Neuron (in vitro differentiated cells): ENCODE measurements around the gene AFF1.

Experiments
- H2AFZ ChIP-seq: one replicate; pipeline ENCODE4 v1.6.1; 2013; ENCODE audit warnings: low read depth, mild to moderate bottlenecking, inconsistent platforms, low read length, moderate library complexity
- H3K27me3 ChIP-seq: one replicate; pipeline ENCODE4 v1.6.1; 2013; ENCODE audit warnings: low read length; ENCODE audit not compliant: insufficient read depth
- H3K36me3 ChIP-seq: one replicate; pipeline ENCODE4 v1.6.1; 2013; ENCODE audit warnings: low read length; ENCODE audit not compliant: insufficient read depth
- H3K4me1 ChIP-seq: one replicate; pipeline ENCODE4 v1.6.1; 2013; ENCODE audit warnings: low read length; ENCODE audit not compliant: insufficient read depth
- H3K4me3 ChIP-seq: 2 replicates; pipeline ENCODE4 v1.5.1; 2013; ENCODE audit warnings: mild to moderate bottlenecking, low read length, moderate library complexity
- H3K9me3 ChIP-seq: one replicate; pipeline ENCODE4 v1.6.1; 2013; ENCODE audit warnings: low read length

AFF1 gene

DNA sequence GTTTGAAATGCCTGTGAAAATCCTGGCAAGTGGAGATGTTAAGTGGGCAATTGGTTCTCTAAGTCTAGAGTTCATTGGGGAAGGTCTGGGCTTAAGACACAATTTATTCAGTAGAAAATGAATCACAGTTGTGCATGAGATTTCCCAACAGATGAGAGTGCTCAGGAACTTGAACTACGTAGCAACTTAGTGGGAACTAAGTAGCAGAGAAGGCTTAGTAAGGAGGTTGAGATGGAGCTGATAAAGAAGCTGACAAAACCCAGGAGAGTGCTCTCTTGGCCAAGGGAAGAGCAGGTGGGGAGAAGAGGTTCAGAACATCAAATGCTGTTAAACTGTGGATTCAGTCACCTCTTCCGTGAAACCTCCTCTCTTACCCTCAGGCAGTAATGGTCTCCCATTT is 33.0 kb downstream of the AFF1 start:
- Histone ChIP-seq H3K36me3 (no peaks in the 10 kb centered on the region), H2AFZ (no peak overlapping the region), H3K9me3 (no peaks in the 10 kb centered on the region), H3K4me1 (peaks cover 10% of the 10 kb centered on the region), H3K27me3 (no peaks in the 10 kb centered on the region), H3K4me3 (no peak overlapping the region)

DNA sequence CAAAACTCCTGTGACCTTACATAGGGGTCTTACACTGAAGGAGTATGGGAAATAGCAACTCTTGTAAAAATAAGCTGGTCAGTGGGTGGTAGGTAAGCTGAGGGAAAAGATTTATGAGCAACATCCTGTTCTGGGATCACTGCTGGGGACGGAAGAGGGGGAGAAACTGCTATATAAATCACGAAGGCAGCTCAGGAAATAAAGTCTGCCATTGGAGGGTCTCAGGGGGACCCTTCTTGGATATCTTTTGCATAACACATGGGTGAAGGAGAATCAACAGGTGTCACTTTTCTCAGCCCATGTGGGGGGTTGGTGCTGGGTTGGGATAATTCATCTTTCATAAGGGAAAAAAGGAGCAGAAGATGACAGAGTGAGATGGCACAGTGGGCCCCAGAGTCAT is 33.7 kb downstream of the AFF1 start:
- H3K9me3 ChIP-seq: no peaks in the 10 kb centered on the region
- H3K27me3 ChIP-seq: no peaks in the 10 kb centered on the region
- H2AFZ ChIP-seq: no peak overlapping the region
- H3K4me3 ChIP-seq: no peak overlapping the region
- no peaks in the 10 kb centered on the region for H3K36me3 ChIP-seq
- H3K4me1 ChIP-seq: peaks cover 10% of the 10 kb centered on the region

DNA sequence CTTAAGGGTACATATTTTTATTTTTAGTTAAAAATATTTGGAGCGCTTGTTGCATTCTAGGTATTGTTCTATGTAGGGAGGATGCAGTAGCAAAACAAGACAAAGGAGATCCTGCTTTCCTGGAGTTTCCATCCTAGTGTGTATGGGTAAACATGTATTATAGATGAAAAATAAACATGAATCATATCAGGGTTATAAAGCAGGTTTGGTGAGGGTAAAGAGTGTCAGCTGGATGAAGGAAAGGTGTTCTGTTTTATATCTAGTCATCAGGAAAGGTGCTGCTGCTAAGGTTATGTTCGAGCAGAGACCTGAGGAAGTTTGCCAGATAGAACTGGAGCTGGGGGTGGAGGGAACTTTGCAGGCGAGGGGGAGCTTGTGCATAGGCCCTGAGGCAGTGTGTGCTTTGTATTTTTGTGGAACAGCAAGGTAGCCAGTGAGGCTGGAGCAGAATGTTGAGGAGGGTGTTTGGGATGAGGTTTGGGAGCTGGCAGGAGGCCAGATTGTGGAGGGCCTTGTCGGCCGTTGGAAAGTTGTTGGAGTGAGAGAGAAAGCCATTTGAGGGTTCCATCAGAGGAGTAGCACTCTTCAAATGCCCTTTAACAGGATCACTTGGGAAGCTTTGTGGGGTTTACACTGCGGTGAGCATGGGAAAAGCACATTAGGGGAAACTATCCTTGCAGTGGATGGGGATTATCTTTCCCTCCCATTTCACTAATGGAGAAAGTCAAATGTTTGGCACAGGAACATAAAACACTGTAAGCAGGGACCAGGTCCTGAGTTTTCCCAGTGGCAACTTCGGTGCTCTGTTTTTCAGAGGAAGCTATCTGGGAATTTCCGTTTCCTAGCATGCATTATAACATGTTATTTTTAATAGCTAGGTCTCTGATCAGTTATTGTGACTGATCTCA is 35.9 kb downstream of the AFF1 start:
- H3K4me1 ChIP-seq: peaks cover 8% of the 10 kb centered on the region
- no peak overlapping the region for H3K4me3 ChIP-seq
- H3K9me3 ChIP-seq: no peaks in the 10 kb centered on the region
- no peak overlapping the region for H2AFZ ChIP-seq
- no peaks in the 10 kb centered on the region for H3K36me3 ChIP-seq
- no peaks in the 10 kb centered on the region for H3K27me3 ChIP-seq

DNA sequence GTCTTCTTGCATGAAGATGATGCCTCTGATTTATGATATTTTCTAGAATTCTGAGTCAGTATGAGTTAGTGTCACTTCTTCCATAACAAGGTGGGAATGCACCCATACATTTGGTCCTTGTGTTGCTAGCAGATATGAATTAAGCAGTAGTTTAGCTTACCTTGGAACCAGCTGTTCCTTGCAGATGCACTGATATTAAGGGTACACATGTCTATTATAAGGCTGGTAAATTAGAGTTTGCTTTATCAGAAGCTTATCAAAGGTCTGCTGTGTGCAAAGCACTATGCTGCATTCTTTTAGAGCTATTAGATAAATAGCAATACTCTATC is 36.5 kb downstream of the AFF1 start:
- no peaks in the 10 kb centered on the region for H3K27me3 ChIP-seq
- H3K9me3 ChIP-seq: no peaks in the 10 kb centered on the region
- no peak overlapping the region for H2AFZ ChIP-seq
- peaks cover 3% of the 10 kb centered on the region for H3K4me1 ChIP-seq
- no peak overlapping the region for H3K4me3 ChIP-seq
- no peaks in the 10 kb centered on the region for H3K36me3 ChIP-seq

DNA sequence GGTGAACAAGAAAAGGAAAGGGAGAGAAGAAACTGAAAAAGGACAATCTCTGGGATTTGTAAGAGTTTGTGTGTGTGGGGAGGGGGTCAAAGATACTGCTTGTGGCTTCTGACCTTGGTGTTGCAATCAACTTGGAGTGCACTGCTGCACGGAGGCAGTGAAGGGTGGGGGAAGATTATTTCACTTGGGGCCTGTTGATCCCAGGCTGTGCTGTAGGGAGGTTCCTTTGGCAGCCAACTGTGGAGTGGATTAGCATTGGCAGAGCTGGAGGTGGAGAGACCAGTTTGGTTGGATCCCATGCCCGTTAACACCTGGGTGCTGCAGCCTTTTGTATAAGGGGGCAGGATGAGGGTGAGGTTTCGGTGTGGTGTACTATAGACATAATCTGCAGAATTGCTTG is 38.2 kb downstream of the AFF1 start:
- Histone ChIP-seq H3K4me1 (no peaks in the 10 kb centered on the region), H3K36me3 (no peaks in the 10 kb centered on the region), H3K4me3 (no peak overlapping the region), H3K9me3 (no peaks in the 10 kb centered on the region), H2AFZ (no peak overlapping the region), H3K27me3 (no peaks in the 10 kb centered on the region)

DNA sequence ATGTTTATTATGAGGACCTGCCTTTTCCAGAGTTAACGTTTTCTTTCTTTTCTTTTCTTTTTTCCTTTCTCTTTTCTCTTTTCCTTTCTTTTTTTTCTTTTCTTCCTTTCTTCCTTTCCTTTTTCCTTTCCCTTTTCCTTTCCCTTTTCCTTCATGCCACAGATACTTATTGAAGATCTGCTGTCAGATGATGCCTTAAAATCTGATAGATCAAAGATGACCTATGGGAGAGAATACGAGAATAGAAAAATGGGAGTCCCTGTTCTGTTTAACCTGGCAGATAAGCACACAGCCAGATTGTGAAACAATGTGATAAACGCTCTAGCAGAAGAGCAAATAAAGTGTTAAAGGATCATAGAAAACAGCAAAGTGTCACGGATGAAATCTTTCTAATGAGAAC is 38.9 kb downstream of the AFF1 start:
- Histone ChIP-seq H3K36me3 (no peaks in the 10 kb centered on the region), H3K27me3 (no peaks in the 10 kb centered on the region), H3K9me3 (no peaks in the 10 kb centered on the region), H2AFZ (no peak overlapping the region), H3K4me1 (no peaks in the 10 kb centered on the region), H3K4me3 (no peak overlapping the region)

DNA sequence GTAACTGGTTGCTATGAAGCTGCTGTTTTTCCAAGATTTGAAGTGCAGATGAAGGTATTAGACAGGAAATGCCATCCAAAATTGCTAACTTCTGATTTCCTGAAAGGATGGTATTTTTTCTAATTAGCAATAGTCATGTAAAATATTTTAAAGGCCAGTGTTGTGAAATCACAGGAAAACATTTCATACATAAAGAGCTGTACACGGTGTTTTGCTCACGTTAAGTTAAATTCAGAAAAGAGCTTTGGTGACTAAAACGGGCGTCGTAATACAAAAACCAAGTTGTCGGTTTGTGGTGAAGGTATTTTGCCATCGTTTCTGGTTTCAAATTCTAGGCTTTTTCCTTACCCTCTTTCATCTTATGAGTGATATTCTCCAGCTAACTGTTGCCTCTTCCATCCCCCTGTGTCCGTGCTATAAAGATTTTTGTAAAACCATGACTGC is 39.8 kb downstream of the AFF1 start:
- Histone ChIP-seq H3K36me3 (no peaks in the 10 kb centered on the region), H3K4me1 (no peaks in the 10 kb centered on the region), H3K4me3 (no peak overlapping the region), H3K9me3 (no peaks in the 10 kb centered on the region), H2AFZ (no peak overlapping the region), H3K27me3 (no peaks in the 10 kb centered on the region)

DNA sequence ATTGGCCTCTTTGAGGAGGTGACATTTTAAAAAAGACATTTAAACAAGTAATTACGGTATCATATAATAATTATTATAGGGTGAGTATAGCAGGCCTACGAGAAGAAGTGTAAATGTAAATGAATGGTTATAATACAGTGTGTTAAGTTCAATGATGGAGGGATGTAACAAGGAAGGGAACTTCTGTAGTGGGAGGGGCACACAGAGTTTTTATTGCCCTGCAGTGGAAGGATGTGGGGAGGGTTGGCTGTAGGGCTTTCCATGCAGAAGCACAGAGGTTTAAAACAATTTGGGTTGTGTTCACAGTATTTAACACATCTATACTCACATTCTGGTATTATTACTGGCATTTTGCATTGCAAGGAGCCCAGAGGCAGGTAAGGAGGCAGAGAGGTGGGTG is 41.1 kb downstream of the AFF1 start:
- H3K27me3 ChIP-seq: no peaks in the 10 kb centered on the region
- H3K4me1 ChIP-seq: no peaks in the 10 kb centered on the region
- no peak overlapping the region for H2AFZ ChIP-seq
- no peak overlapping the region for H3K4me3 ChIP-seq
- no peaks in the 10 kb centered on the region for H3K36me3 ChIP-seq
- no peaks in the 10 kb centered on the region for H3K9me3 ChIP-seq

DNA sequence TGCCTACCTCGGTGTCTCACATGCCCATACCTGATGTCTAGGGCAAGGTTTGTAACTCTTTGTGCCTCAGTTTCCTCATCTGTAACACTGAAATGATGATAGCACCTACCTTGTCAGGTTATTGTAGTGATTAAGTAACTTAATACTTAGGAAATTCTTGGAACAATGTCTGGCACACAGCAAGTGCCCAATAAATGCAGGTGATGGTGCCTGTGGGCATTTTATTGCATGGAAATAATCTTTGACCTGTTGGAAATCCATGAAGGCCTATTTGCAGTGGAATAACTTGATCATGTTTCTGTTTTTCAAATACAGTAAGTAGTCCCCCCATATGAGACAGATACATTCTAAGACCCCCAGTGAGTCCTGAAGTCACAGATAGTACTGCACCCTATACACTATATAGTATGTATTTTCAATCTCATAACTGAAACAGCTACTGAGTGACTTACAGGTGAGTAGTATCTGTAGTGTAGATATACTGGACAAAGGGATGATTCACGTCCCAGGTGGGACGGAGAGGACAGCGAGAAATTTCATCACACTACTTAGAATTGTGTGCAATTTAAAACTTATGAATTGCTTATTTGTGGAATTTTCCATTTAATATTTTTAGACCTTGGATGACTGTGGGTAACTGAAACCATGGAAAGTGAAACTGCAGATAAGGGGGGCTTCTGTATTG is 42.1 kb downstream of the AFF1 start:
- Histone ChIP-seq H3K36me3 (no peaks in the 10 kb centered on the region), H2AFZ (no peak overlapping the region), H3K9me3 (no peaks in the 10 kb centered on the region), H3K4me1 (no peaks in the 10 kb centered on the region), H3K27me3 (no peaks in the 10 kb centered on the region), H3K4me3 (no peak overlapping the region)

DNA sequence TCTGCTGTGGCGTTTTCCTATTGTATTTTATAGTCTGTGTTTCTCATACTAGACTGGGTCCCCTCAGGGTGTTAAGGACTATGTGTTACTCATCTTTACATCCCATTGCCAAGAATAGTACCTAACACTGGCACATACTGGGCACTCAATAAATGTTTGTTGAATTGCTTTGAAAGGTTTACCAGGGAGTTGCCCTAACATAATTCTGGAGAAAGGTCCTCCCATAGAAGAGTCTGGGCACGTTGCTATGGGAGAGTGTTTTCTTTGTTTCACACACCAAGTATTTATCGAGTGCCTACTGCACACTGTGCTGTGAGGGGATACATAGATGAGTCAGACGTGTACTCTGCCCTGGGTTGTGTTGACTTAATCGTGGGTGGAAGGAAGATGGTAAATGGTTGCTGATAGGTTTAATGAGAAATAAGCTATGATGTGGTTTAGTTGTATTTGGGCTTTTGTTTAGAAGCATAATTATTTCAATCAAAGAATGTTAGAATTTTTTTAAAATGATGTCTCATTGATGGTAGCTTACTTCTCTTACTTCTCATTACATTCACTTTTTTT is 42.9 kb downstream of the AFF1 start:
- peaks cover 2% of the 10 kb centered on the region for H3K9me3 ChIP-seq
- H3K4me3 ChIP-seq: no peak overlapping the region
- H2AFZ ChIP-seq: no peak overlapping the region
- H3K4me1 ChIP-seq: no peaks in the 10 kb centered on the region
- H3K27me3 ChIP-seq: no peaks in the 10 kb centered on the region
- H3K36me3 ChIP-seq: no peaks in the 10 kb centered on the region

DNA sequence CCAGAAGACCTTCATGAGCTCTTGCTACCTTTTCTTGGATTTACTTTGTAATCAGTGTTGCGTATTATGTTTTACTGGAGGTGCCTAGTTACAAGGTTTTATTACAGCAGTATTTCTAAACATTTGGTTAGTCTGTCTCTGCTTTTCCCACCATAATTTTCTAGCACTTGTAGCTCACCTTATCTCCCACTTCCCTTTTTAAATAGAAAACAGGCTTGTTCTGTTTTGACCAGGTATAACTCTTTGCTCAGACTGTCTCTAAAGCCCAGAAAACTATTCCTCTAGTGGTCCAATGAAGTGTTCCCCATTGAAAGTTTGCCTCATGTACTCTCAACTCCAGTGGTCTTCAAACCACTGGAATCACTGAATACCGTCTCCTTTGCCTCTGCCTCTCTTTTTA is 43.9 kb downstream of the AFF1 start:
- Histone ChIP-seq H3K4me3 (no peak overlapping the region), H3K27me3 (no peaks in the 10 kb centered on the region), H3K36me3 (no peaks in the 10 kb centered on the region), H2AFZ (no peak overlapping the region), H3K9me3 (peaks cover 2% of the 10 kb centered on the region), H3K4me1 (no peaks in the 10 kb centered on the region)

DNA sequence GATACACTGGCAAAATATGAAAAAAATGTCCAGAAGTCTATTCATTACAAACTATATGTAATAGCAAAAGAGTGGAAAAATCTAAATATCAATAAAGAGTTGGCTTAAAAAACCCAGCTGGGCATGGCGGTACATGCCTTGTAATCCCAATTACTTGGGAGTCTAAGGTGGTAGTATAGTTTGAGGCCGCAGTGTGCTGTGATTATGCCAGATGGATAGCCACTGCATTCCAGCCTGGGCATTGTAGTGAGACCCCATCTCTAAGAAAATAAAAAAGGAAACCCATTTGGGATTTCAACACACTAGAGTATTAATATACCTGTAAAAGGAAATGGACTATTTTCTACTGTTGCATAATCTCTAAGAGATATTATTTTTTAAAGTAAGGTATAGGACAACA is 45.4 kb downstream of the AFF1 start:
- Histone ChIP-seq H3K27me3 (no peaks in the 10 kb centered on the region), H3K4me1 (no peaks in the 10 kb centered on the region), H3K36me3 (no peaks in the 10 kb centered on the region), H2AFZ (no peak overlapping the region), H3K9me3 (peaks cover 2% of the 10 kb centered on the region), H3K4me3 (no peak overlapping the region)

DNA sequence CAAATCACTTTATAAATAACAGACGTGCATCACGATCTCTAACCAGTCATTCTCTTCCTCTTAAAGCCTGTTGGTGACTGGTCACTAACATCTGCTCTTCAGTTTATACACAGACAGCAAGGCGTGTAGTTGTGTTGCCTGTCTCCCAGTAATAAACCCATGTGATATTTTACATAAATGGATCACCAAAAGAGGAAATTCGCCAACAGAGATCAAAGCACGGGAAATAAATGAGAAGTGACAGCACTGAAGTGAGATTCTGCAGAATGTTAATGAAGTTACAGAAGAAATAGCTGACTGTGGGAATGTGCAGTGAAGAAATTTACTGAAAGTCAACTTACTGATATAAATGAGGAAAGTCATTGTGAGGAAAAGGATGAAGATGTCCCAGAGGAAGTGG is 47.0 kb downstream of the AFF1 start:
- H3K36me3 ChIP-seq: no peaks in the 10 kb centered on the region
- no peak overlapping the region for H3K4me3 ChIP-seq
- no peaks in the 10 kb centered on the region for H3K4me1 ChIP-seq
- no peak overlapping the region for H2AFZ ChIP-seq
- no peaks in the 10 kb centered on the region for H3K27me3 ChIP-seq
- peaks cover 2% of the 10 kb centered on the region for H3K9me3 ChIP-seq
